ENCODE data around the gene EIF4A3.
A peak's percentile ranks its signal among the peaks of the same experiment; 100 is the strongest.

DNA sequence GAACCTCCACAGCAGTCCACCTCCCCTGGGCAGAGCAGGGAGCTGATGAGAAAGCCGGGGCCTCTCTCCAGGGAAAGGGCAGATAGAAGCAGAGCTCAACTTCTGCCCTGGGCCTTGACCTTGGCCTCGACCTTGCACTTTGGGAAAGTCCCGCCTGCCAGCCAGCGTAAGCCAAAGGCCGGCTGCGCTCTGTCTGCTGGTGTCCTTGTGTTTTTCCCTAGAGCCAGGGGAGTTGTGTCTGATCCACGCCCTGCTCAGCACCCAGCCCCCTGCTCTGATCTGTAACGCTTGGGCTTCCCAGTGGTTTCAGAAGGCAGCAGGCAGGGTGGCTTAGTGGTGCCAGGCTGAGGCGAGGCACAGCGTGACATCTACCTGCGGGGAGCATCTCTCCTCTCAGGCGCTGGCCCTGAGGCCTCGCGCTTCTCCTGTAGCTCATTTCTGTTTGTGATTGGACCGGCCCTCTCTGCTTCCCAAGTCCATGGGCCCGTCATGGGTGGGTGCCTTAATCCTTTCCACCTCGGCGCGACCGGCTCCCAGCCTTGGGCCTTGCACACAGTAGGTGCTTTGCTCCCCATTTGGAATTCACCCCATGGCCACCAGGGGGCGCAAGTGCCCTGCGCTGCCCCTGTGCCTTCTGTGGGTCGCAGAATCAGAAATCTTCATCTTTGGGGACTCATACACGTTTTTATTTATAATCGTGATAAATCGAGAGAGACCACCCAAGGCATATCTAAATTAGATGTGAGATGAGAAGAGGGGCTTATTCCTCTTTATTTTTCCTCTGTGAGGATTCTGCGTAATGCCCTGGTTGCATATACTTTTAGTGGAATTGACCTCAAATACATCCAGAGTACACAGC, 49.0 kb upstream of the EIF4A3 start:
- TF ChIP-seq, protein P1, sequence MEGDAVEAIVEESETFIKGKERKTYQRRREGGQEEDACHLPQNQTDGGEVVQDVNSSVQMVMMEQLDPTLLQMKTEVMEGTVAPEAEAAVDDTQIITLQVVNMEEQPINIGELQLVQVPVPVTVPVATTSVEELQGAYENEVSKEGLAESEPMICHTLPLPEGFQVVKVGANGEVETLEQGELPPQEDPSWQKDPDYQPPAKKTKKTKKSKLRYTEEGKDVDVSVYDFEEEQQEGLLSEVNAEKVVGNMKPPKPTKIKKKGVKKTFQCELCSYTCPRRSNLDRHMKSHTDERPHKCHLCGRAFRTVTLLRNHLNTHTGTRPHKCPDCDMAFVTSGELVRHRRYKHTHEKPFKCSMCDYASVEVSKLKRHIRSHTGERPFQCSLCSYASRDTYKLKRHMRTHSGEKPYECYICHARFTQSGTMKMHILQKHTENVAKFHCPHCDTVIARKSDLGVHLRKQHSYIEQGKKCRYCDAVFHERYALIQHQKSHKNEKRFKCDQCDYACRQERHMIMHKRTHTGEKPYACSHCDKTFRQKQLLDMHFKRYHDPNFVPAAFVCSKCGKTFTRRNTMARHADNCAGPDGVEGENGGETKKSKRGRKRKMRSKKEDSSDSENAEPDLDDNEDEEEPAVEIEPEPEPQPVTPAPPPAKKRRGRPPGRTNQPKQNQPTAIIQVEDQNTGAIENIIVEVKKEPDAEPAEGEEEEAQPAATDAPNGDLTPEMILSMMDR (IDR thresholded peaks at IDR 0.05; ENCODE audit: borderline replicate concordance, extremely low read depth, low read length, poor library complexity, severe bottlenecking) = peak; percentile 98
- no peak for TF ChIP-seq EZH2 (IDR thresholded peaks at IDR 0.05; ENCODE audit: borderline replicate concordance, low read depth, low read length, severe bottlenecking)

Measured in DND-41 (cell line).